KMS-11 (cell line): ENCODE results near the gene IGSF23.

Experiments
- H2AFZ ChIP-seq: fragments of 200-600 bp; sonication (generic); 2 replicates; pipeline ENCODE4 v1.6.1; 2016; ENCODE audit warnings: antibody characterized with exemption, mixed run types, low read depth
- H3K27ac ChIP-seq: fragments of 200-600 bp; sonication (generic); 2 replicates; pipeline ENCODE4 v1.6.1; 2016; ENCODE audit warnings: mild to moderate bottlenecking, mixed run types
- H3K27me3 ChIP-seq: fragments of 200-600 bp; sonication (generic); 2 replicates; pipeline ENCODE4 v1.6.1; 2017; ENCODE audit warnings: mild to moderate bottlenecking, low read depth, mixed run types, moderate library complexity; ENCODE audit not compliant: insufficient read depth
- H3K36me3 ChIP-seq: fragments of 200-600 bp; sonication (generic); 2 replicates; pipeline ENCODE4 v1.6.1; 2017; ENCODE audit warnings: mild to moderate bottlenecking, mixed run types; ENCODE audit not compliant: insufficient read depth
- H3K4me1 ChIP-seq: fragments of 200-600 bp; sonication (generic); 2 replicates; pipeline ENCODE4 v1.6.1; 2016; ENCODE audit warnings: mild to moderate bottlenecking, low read depth, mixed run types; ENCODE audit not compliant: poor library complexity, severe bottlenecking
- H3K4me2 ChIP-seq: fragments of 200-600 bp; sonication (generic); 2 replicates; pipeline ENCODE4 v1.7.0; 2016; ENCODE audit warnings: mild to moderate bottlenecking, mixed run types
- H3K4me3 ChIP-seq: fragments of 200-600 bp; sonication (generic); IDR thresholded peaks from 2 replicates; pipeline ENCODE4 v1.6.1; 2017; ENCODE audit warnings: low read depth, low read length, mixed read lengths; ENCODE audit not compliant: insufficient read depth
- H3K79me2 ChIP-seq: fragments of 200-600 bp; sonication (generic); 2 replicates; pipeline ENCODE4 v1.6.1; 2016; ENCODE audit warnings: low read depth, mixed run types; ENCODE audit not compliant: insufficient read depth
- H3K9ac ChIP-seq: fragments of 200-600 bp; sonication (generic); 2 replicates; pipeline ENCODE4 v1.6.1; 2016; ENCODE audit warnings: mild to moderate bottlenecking, mixed run types
- H4K20me1 ChIP-seq: fragments of 200-600 bp; sonication (generic); 2 replicates; pipeline ENCODE4 v1.6.1; 2016; ENCODE audit warnings: mild to moderate bottlenecking, mixed run types; ENCODE audit not compliant: insufficient read depth
- CTCF ChIP-seq: fragments of 200-600 bp; sonication (generic); conservative IDR thresholded peaks from 2 replicates; pipeline ENCODE4 v1.6.1; 2017; ENCODE audit warnings: low read depth, mild to moderate bottlenecking, antibody characterized with exemption, low read length, moderate library complexity, mixed read lengths

Gene IGSF23

GRCh38 chr19:44662691-44663385, 49.5 kb downstream of the IGSF23 start:
- no peaks in the 10 kb centered on the region for H3K36me3 ChIP-seq
- TF ChIP-seq CTCF: no peak
- no peak overlapping the region for H3K9ac ChIP-seq
- H3K4me1 ChIP-seq: peaks cover 6% of the 10 kb centered on the region
- no peaks in the 10 kb centered on the region for H4K20me1 ChIP-seq
- no peaks in the 10 kb centered on the region; the same call in 1 of the 2 replicates for H3K27me3 ChIP-seq
- H2AFZ ChIP-seq: no peak overlapping the region
- no peaks in the 10 kb centered on the region for H3K79me2 ChIP-seq
- no peak overlapping the region for H3K27ac ChIP-seq
- H3K4me3 ChIP-seq: no peak overlapping the region
- H3K4me2 ChIP-seq: no peak overlapping the region

GRCh38 chr19:44663996-44664395, 50.6 kb downstream of the IGSF23 start:
- no peak overlapping the region for H3K27ac ChIP-seq
- no peak overlapping the region for H3K4me2 ChIP-seq
- H4K20me1 ChIP-seq: no peaks in the 10 kb centered on the region
- no peak overlapping the region for H2AFZ ChIP-seq
- TF ChIP-seq CTCF: no peak
- H3K9ac ChIP-seq: no peak overlapping the region
- H3K27me3 ChIP-seq: no peaks in the 10 kb centered on the region
- H3K79me2 ChIP-seq: no peaks in the 10 kb centered on the region
- H3K36me3 ChIP-seq: no peaks in the 10 kb centered on the region
- peaks cover 6% of the 10 kb centered on the region for H3K4me1 ChIP-seq
- no peak overlapping the region for H3K4me3 ChIP-seq

- no peaks in the 10 kb centered on the region for H3K36me3 ChIP-seq
Measured at GRCh38 chr19:44664976-44665375, 51.6 kb downstream of the IGSF23 start.

GRCh38 chr19:44666852-44667556, 53.6 kb downstream of the IGSF23 start:
- Histone ChIP-seq H3K36me3 (no peaks in the 10 kb centered on the region), H2AFZ (no peak overlapping the region), H3K79me2 (no peaks in the 10 kb centered on the region), H3K4me1 (peaks cover 6% of the 10 kb centered on the region), H3K9ac (no peak overlapping the region), H3K27me3 (no peaks in the 10 kb centered on the region), H3K27ac (no peak overlapping the region), H4K20me1 (no peaks in the 10 kb centered on the region), H3K4me2 (no peak overlapping the region), H3K4me3 (no peak overlapping the region)
- TF ChIP-seq CTCF: no peak

More at GRCh38 chr19:44664976-44665375, 51.6 kb downstream of the IGSF23 start:
- H3K79me2 ChIP-seq: no peaks in the 10 kb centered on the region
- H3K9ac ChIP-seq: no peak overlapping the region
- no peak overlapping the region for H3K27ac ChIP-seq
- no peak overlapping the region for H2AFZ ChIP-seq
- no peak for TF ChIP-seq CTCF
- H3K4me3 ChIP-seq: no peak overlapping the region
- H3K4me1 ChIP-seq: peaks cover 6% of the 10 kb centered on the region
- H3K4me2 ChIP-seq: no peak overlapping the region
- no peaks in the 10 kb centered on the region for H4K20me1 ChIP-seq
- no peaks in the 10 kb centered on the region for H3K27me3 ChIP-seq
